A673 (cell line): ENCODE data around the gene CCDC17.

Experiments used
- CTCF ChIP-seq: fragments of 300-800, 200-600 bp; sonication (generic); conservative IDR thresholded peaks from 2 replicates; pipeline ENCODE4 v1.5.1; 2017; ENCODE audit warnings: low read depth, mild to moderate bottlenecking, antibody characterized with exemption, low read length, moderate library complexity, mixed read lengths
- EZH2 ChIP-seq: fragments of 200-600 bp; sonication (generic); IDR thresholded peaks from 2 replicates; pipeline ENCODE4 v1.6.1; 2017; ENCODE audit warnings: borderline replicate concordance, low read depth, mild to moderate bottlenecking, mixed read lengths, antibody characterized with exemption, low read length; ENCODE audit not compliant: poor library complexity, severe bottlenecking

- TF ChIP-seq CTCF (no peak), EZH2 (no peak)
These were observed 1.1 kb downstream of the CCDC17 start for GRCh38 chr1:45622524-45623394.
